Right atrium auricular region (tissue), 2 donors: ENCODE measurements around the gene OTOF. TPM values are rescaled to one million over a fixed set of nuclear protein-coding genes. Genes with fewer than 3 reads are reported as not detected.

Experiments used
- DNase-seq: peaks from one replicate; pipeline ENCODE4 v3.0.0-alpha.2; 2019; ENCODE audit warnings: low spot score
- H3K27ac ChIP-seq, 2 donors: fragments of 200-600 bp; sonication (generic); 1 replicate in 1 of 2; 2 replicates in 1 of 2; pipeline ENCODE4 v1.5.1; 2016 to 2019
- H3K27me3 ChIP-seq, 2 donors: fragments of 200-600 bp; sonication (generic); one replicate each; pipeline versions ENCODE4 v1.5.1 to v1.6.0; 2017 to 2019
- H3K36me3 ChIP-seq: fragments of 200-600 bp; sonication (generic); one replicate; pipeline ENCODE4 v1.5.1; 2016
- H3K4me1 ChIP-seq, 2 donors: fragments of 200-600 bp; sonication (generic); one replicate each; pipeline versions ENCODE4 v1.5.1 to v1.6.0; 2017 to 2019
- H3K4me3 ChIP-seq, 2 donors: fragments of 200-600 bp; sonication (generic); 1 replicate in 1 of 2; 2 replicates in 1 of 2; pipeline ENCODE4 v1.5.1; 2017 to 2019; ENCODE audit warnings: mild to moderate bottlenecking in 1 of 2, moderate library complexity in 1 of 2
- H3K9me3 ChIP-seq, 2 donors: fragments of 200-600 bp; sonication (generic); one replicate each; pipeline ENCODE4 v1.5.1; 2019
- total RNA-seq, 2 donors: library from RNA; depleted of rRNA; stranded (reverse); fragments of >200 nt; gene quantifications; one replicate each; pipeline ENCODE4 v1.1.0, GENCODE V29; 2016
- TF ChIP-seq, protein P1 (sequence below), 2 donors: fragments of 200-600 bp; sonication (generic); IDR thresholded peaks; one replicate each; pipeline ENCODE4 v1.5.1; 2019; ENCODE audit warnings: antibody characterized with exemption in 2 of 2

The OTOF gene
- total RNA-seq, 2 donors from 2014 or later: 0.08 to 0.33 TPM

DNA sequence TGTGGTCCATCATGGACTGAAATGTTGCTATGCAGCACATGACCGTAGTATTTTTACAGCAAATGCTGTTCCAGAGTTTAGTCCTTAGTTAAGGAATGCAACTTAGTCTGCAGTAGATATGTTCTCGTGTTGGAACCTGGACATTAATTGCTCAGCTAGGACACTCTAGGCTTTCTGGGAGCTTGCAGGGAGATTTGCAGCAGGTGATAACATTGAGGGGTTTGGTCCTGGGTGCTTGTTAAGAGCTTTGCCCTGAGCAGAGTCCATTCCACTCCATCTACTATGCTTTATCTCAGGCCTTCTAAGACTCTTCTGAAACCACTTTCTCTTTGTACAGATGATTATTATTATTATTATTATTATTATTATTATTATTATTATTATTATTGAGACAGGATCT, 49.1 kb downstream of the OTOF start:
- TF ChIP-seq, protein P1, sequence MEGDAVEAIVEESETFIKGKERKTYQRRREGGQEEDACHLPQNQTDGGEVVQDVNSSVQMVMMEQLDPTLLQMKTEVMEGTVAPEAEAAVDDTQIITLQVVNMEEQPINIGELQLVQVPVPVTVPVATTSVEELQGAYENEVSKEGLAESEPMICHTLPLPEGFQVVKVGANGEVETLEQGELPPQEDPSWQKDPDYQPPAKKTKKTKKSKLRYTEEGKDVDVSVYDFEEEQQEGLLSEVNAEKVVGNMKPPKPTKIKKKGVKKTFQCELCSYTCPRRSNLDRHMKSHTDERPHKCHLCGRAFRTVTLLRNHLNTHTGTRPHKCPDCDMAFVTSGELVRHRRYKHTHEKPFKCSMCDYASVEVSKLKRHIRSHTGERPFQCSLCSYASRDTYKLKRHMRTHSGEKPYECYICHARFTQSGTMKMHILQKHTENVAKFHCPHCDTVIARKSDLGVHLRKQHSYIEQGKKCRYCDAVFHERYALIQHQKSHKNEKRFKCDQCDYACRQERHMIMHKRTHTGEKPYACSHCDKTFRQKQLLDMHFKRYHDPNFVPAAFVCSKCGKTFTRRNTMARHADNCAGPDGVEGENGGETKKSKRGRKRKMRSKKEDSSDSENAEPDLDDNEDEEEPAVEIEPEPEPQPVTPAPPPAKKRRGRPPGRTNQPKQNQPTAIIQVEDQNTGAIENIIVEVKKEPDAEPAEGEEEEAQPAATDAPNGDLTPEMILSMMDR (IDR thresholded peaks at IDR 0.05): no peak
- H3K9me3 ChIP-seq: no peaks in the 10 kb centered on the region
- no peak overlapping the region for H3K4me3 ChIP-seq
- no peak overlapping the region for H3K27ac ChIP-seq
- no peaks in the 10 kb centered on the region for H3K36me3 ChIP-seq
- DNase-seq: no peak
- H3K4me1 ChIP-seq: no peaks in the 10 kb centered on the region
- no peaks in the 10 kb centered on the region for H3K27me3 ChIP-seq

- Histone ChIP-seq H3K27me3 (no peaks in the 10 kb centered on the region), H3K9me3 (no peaks in the 10 kb centered on the region), H3K27ac (no peak overlapping the region), H3K4me3 (no peak overlapping the region), H3K4me1 (no peaks in the 10 kb centered on the region), H3K36me3 (no peaks in the 10 kb centered on the region)
- TF ChIP-seq, protein P1 (IDR thresholded peaks at IDR 0.05): no peak
- DNase-seq: no peak
These were observed 53.7 kb downstream of the OTOF start for GRCh38 chr2:26424221-26424620.

DNA sequence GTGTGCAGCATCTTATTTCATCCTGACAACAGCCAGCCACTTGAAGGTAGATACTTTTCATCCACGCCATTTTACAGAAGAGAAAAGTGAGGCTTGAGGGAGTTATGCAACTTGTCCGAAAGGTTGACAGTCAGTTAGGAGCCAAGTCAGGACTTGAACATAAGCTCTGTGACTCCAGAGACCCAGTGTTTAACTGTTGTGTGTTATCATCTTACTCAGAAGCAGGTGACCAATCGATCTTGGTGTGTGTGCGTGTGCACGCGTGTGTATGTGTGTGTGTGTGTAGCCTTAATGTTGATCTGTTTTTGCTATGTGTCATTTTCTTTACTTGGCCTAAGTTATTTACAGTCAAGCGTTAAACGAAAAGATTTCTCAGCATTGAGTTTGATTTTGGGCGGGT, 54.2 kb downstream of the OTOF start:
- no peaks in the 10 kb centered on the region for H3K27me3 ChIP-seq
- H3K4me3 ChIP-seq: no peak overlapping the region
- TF ChIP-seq, protein P1 (IDR thresholded peaks at IDR 0.05): no peak
- no peaks in the 10 kb centered on the region for H3K4me1 ChIP-seq
- DNase-seq: no peak
- H3K36me3 ChIP-seq: no peaks in the 10 kb centered on the region
- no peak overlapping the region for H3K27ac ChIP-seq
- H3K9me3 ChIP-seq: no peaks in the 10 kb centered on the region

DNA sequence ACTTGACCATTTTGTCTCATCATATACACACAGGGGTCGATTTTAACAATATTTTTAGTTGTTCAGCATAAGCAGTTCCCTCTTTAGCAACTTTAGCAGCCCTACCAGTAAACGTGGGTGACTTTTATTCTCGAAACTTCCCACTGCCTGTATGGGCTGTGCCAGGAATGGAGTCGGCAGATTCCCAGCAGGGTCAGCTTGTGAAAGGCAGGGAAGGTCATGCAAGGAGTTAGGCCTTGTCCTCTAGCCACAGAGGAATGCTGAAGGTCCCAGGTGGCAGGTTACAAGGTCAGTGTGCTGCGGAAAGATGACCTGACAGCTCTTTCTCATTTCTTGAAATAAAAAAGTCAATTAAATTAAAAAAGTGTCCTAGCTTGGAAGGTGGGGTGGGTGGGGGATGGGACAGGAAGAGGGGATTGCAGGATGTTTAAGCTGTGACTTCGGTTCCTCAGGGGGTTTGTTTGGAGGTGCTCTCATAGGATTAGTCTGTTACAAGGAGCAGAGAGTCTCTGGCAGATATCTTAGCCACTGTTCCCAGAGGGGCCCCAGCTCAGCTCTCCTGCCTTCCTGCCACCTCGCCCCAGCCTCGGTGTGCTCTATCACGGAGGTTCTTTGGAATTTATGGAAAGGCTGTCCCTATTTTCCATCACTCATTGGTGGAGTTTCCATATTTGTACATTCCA, 54.8 kb downstream of the OTOF start:
- Histone ChIP-seq H3K36me3 (no peaks in the 10 kb centered on the region), H3K4me3 (no peak overlapping the region), H3K27ac (no peak overlapping the region), H3K9me3 (no peaks in the 10 kb centered on the region), H3K4me1 (no peaks in the 10 kb centered on the region), H3K27me3 (no peaks in the 10 kb centered on the region)
- TF ChIP-seq, protein P1 (IDR thresholded peaks at IDR 0.05): no peak
- no peak for DNase-seq

- TF ChIP-seq, protein P1 (IDR thresholded peaks at IDR 0.05): no peak
- no peak overlapping the region for H3K4me3 ChIP-seq
- no peaks in the 10 kb centered on the region for H3K36me3 ChIP-seq
- no peak for DNase-seq
- H3K9me3 ChIP-seq: no peaks in the 10 kb centered on the region
- H3K27me3 ChIP-seq: no peaks in the 10 kb centered on the region
- no peak overlapping the region for H3K27ac ChIP-seq
- no peaks in the 10 kb centered on the region for H3K4me1 ChIP-seq
These were observed 56.0 kb downstream of the OTOF start for GRCh38 chr2:26421961-26422360.

DNA sequence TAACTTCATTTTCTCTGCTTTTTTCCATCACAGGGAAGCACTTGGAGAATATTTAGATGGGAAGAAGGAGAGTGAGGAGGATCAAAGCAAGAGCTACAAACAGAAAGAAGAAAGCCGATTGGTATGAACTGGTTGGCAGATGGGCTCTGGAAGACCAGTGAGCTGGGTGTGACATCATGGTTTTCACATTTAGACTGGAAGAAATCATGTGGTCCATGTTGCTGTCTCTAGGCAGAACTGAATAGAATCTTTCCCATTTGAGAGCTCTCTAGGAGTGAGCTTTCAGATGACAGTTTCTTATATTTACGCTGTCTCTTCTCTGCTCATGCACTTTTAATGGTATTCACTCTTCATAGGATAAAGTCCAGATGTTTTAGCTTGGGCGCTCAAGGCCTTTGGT, 63.6 kb downstream of the OTOF start:
- TF ChIP-seq, protein P1 (IDR thresholded peaks at IDR 0.05): no peak
- H3K9me3 ChIP-seq: no peaks in the 10 kb centered on the region

More for the DNA sequence above, 63.6 kb downstream of the OTOF start:
- Histone ChIP-seq H3K27ac (no peak overlapping the region), H3K27me3 (no peaks in the 10 kb centered on the region), H3K4me1 (no peaks in the 10 kb centered on the region), H3K4me3 (no peak overlapping the region), H3K36me3 (no peaks in the 10 kb centered on the region)
- no peak for DNase-seq
